HEK293 (cell line): ENCODE data around the gene HEPHL1.

Experiments
- PRDM10 ChIP-seq: fragments of 450-650 bp; formaldehyde crosslinking; IDR thresholded peaks from 2 replicates; pipeline ENCODE4 v1.5.1; 2016; ENCODE audit warnings: missing biosample characterization, missing genetic modification characterization
- REST ChIP-seq: fragments of 450-650 bp; formaldehyde crosslinking; IDR thresholded peaks from 2 replicates; pipeline ENCODE4 v1.5.1; 2016; ENCODE audit warnings: missing biosample characterization, missing genetic modification characterization
- ZNF19 ChIP-seq: fragments of 450-650 bp; formaldehyde crosslinking; IDR thresholded peaks from 2 replicates; pipeline ENCODE4; 2016; ENCODE audit warnings: missing biosample characterization, missing genetic modification characterization, low read depth
- ZNF660 ChIP-seq: fragments of 450-650 bp; IDR thresholded peaks from 2 replicates; pipeline ENCODE4 v1.5.1; 2018; ENCODE audit warnings: missing biosample characterization, mild to moderate bottlenecking, missing genetic modification characterization

- TF ChIP-seq ZNF660 (tag by site-specific recombination) (no peak), PRDM10 (tag by site-specific recombination) (no peak), REST (tag by site-specific recombination) (no peak), ZNF19 (tag by site-specific recombination) (no peak)
These were observed 90.1 kb downstream of the HEPHL1 start for GRCh38 chr11:94111241-94111640.
